Ishikawa (cell line): ENCODE data around the gene ADAMTS16.

Experiments
- EP300 ChIP-seq: IDR thresholded peaks from 2 replicates; pipeline ENCODE4 v1.6.1; 2012; ENCODE audit warnings: borderline replicate concordance
- NFIC ChIP-seq: IDR thresholded peaks from 2 replicates; pipeline ENCODE4 v1.6.1; 2012
- RAD21 ChIP-seq: IDR thresholded peaks from 2 replicates; pipeline ENCODE4 v1.6.1; 2012; ENCODE audit warnings: low read depth
- TCF12 ChIP-seq: IDR thresholded peaks from 2 replicates; pipeline ENCODE4 v1.6.1; 2012; ENCODE audit warnings: low read depth
- TEAD4 ChIP-seq: IDR thresholded peaks from 2 replicates; pipeline ENCODE4 v1.6.1; 2012
- YY1 ChIP-seq: IDR thresholded peaks from 2 replicates; pipeline ENCODE4 v1.6.1; 2012; ENCODE audit warnings: low read depth
- ZBTB7A ChIP-seq: IDR thresholded peaks from 2 replicates; pipeline ENCODE4 v1.6.1; 2012; ENCODE audit warnings: low read depth
- TF ChIP-seq, protein P1 (sequence below): IDR thresholded peaks from 2 replicates; pipeline ENCODE4 v1.6.1; 2012

DNA sequence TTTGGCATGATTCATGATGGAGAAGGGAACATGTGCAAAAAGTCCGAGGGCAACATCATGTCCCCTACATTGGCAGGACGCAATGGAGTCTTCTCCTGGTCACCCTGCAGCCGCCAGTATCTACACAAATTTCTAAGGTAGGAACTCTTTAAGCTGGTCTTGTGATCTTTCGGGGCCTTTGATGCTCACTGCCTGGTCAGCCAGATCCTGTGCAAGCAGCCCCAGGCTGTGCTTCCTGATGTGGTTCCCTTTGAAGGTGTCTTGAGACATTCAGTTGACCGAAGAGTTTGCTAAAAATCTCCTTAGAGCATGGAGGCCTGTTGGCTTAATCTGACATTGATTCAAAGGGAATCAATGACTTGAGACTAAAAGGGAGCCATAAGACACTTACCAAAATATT lies 60.0 kb downstream of the ADAMTS16 start:
- TF ChIP-seq, protein P1, sequence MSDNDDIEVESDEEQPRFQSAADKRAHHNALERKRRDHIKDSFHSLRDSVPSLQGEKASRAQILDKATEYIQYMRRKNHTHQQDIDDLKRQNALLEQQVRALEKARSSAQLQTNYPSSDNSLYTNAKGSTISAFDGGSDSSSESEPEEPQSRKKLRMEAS = no peak
- TF ChIP-seq EP300 (no peak), TCF12 (no peak), TEAD4 (no peak), RAD21 (no peak), YY1 (no peak), ZBTB7A (no peak), NFIC (no peak)
